Testis (tissue), 3 donors: ENCODE measurements around the gene TLR1. TPM values are rescaled to one million over a fixed set of nuclear protein-coding genes. Genes with fewer than 3 reads are reported as not detected.
A peak's percentile ranks its signal among the peaks of the same experiment; 100 is the strongest.
"Not testable (repeated sequence)": the region's sequence is repeated elsewhere in the genome, so short reads cannot be mapped to it uniquely, and the experiment has no call there.

Experiments used
- DNase-seq: peaks from one replicate; pipeline ENCODE4 v3.0.0-alpha.2; 2019
- H3K27ac ChIP-seq, 2 donors: fragments of 200-600 bp; sonication (generic); one replicate each; pipeline ENCODE4 v1.5.1; 2019
- H3K27me3 ChIP-seq: fragments of 200-600 bp; sonication (generic); one replicate; pipeline ENCODE4 v1.5.1; 2019
- H3K36me3 ChIP-seq: fragments of 200-600 bp; sonication (generic); one replicate; pipeline ENCODE4 v1.5.1; 2017; ENCODE audit warnings: low read depth; ENCODE audit errors: missing control alignments
- H3K4me1 ChIP-seq: fragments of 200-600 bp; sonication (generic); one replicate; pipeline ENCODE4 v1.5.1; 2019
- H3K4me3 ChIP-seq, 2 donors: fragments of 200-600 bp; sonication (generic); one replicate each; pipeline ENCODE4 v1.5.1; 2017 to 2019
- H3K9me3 ChIP-seq: fragments of 200-600 bp; sonication (generic); one replicate; pipeline ENCODE4 v1.5.1; 2017
- POLR2A ChIP-seq: fragments of 450-650 bp; IDR thresholded peaks from one replicate; pipeline ENCODE4 v1.6.1; 2017; ENCODE audit warnings: antibody characterized with exemption, mild to moderate bottlenecking, moderate library complexity
- WGBS, 2 donors: methylation state at CpG; one replicate each; pipeline ENCODE4 v1.1.5; 2018; 5-methylcytosine and 5-hydroxymethylcytosine counted together
- intact Hi-C: fragments of 100-400 bp; cut with DNase I; formaldehyde crosslinking; loops from one replicate; pipeline ENCODE4 v1.15.1; 2023; ENCODE audit warnings: low total_unique reads
- polyA plus RNA-seq: library from polyadenylated mRNA; stranded (reverse); fragments of 350-450 nt; fragmentation: Illumina TruSeq; extraction: RNeasy Lipid Tissue Mini Kit (QIAGEN cat#74804); gene quantifications from one replicate; pipeline ENCODE4 v1.2.3, GENCODE V29; 2014; ENCODE audit warnings: low read depth, low replicate concordance; ENCODE audit not compliant: insufficient read depth
- total RNA-seq, 2 donors: library from RNA; depleted of rRNA; stranded (reverse); fragments of >200 nt; gene quantifications; one replicate each; pipeline ENCODE4 v1.2.3, GENCODE V29; 2016
- TF ChIP-seq, protein P1 (sequence below), 3 experiments: fragments of 450-650 bp in 2 of 3; fragments of 200-600 bp in 1 of 3; sonication (generic) in 1 of 3; IDR thresholded peaks; one replicate each; pipeline ENCODE4 v1.5.1; 2016 to 2019; ENCODE audit warnings: antibody characterized with exemption in 3 of 3, mild to moderate bottlenecking in 2 of 3, moderate library complexity in 1 of 3

The TLR1 gene
- total and polyA plus RNA-seq, 3 donors from 2014 or later, result 2.8 to 5.5 (median 2.8) TPM

DNA sequence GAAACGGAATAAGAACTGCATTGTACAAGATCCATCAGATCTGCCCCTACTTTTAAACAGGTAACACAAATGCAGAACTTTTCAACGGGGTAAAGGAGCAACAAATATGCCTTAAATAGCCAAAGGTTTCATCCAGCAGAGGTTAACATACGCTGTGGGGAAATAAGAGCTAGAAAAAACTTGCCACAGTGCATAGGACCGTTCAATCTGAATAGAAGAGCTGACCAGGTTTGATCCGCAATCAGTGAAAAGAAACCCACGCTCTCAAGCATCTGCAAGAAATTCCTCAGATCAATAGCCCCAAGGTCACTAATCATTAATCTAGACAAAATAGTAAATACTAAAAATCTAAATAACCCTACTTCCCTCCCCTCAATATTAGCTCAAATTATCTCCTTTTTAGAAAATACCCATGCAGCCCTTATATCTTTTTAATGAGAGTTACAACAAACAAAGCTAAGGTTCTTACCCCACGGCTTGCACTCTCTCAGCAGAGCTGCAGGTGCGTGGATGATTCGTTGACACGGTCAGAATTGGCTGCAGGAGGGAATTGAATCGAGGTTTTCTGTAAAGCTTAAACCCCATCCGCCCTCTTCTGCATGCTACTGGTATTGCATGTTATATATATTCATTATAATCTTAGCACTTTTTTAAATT, 22.0 kb downstream of the TLR1 start, which contains the start of gene TLR10:
Gene TLR10 (minus strand): TSS at position 539 of the 657 bp plus-strand sequence. CDS start 7,400 bp downstream, outside the sequence.
- intact Hi-C loops, result no loop called here
- no peak within 1 kb of the TSS for H3K4me3 ChIP-seq
- no peaks in the 10 kb centered on the region for H3K36me3 ChIP-seq
- DNase-seq, result peak; percentile 37
- H3K27ac ChIP-seq, result no peak within 1 kb of the TSS
- no peaks in the 10 kb centered on the region for H3K9me3 ChIP-seq
- WGBS, 2 donors, result 18 to 34% methylated on average over 12 of the region's 12 CpGs
- no peak for TF ChIP-seq POLR2A
- TF ChIP-seq, protein P1, sequence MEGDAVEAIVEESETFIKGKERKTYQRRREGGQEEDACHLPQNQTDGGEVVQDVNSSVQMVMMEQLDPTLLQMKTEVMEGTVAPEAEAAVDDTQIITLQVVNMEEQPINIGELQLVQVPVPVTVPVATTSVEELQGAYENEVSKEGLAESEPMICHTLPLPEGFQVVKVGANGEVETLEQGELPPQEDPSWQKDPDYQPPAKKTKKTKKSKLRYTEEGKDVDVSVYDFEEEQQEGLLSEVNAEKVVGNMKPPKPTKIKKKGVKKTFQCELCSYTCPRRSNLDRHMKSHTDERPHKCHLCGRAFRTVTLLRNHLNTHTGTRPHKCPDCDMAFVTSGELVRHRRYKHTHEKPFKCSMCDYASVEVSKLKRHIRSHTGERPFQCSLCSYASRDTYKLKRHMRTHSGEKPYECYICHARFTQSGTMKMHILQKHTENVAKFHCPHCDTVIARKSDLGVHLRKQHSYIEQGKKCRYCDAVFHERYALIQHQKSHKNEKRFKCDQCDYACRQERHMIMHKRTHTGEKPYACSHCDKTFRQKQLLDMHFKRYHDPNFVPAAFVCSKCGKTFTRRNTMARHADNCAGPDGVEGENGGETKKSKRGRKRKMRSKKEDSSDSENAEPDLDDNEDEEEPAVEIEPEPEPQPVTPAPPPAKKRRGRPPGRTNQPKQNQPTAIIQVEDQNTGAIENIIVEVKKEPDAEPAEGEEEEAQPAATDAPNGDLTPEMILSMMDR (IDR thresholded peaks at IDR 0.05), result peak; percentile 39 to 68 (median 55)
- no peaks in the 10 kb centered on the region for H3K27me3 ChIP-seq
- no peaks in the 10 kb centered on the region for H3K4me1 ChIP-seq

DNA sequence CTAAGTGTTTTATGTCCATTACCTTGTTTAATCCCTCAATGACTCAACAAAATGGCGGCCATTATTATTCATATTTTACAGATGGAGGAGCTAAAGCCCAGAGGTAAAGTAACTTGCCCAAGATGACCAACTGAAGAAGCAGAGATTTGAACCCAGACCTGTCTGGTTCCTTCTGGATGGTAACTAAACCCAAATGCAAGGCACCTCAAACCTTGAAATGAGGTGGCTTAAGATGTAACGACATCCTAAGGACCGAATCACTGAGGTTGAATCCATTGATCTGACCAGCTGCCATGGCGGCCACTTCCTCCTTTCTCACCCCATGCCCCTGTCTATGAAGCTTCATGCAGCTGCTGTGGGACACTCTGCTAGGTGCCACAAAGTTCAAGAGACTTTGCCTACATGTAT, 22.7 kb downstream of the TLR1 start:
- no peaks in the 10 kb centered on the region for H3K36me3 ChIP-seq
- WGBS, 2 donors, result 77 to 82% methylated on average over 4 of the region's 4 CpGs
- no peaks in the 10 kb centered on the region for H3K4me1 ChIP-seq
- intact Hi-C loops, result no loop called here
- no peaks in the 10 kb centered on the region for H3K27me3 ChIP-seq
- DNase-seq, result no peak
- H3K9me3 ChIP-seq, result no peaks in the 10 kb centered on the region
- no peak for TF ChIP-seq POLR2A
- TF ChIP-seq, protein P1 (IDR thresholded peaks at IDR 0.05), result no peak
- no peak overlapping the region for H3K4me3 ChIP-seq
- no peak overlapping the region for H3K27ac ChIP-seq

DNA sequence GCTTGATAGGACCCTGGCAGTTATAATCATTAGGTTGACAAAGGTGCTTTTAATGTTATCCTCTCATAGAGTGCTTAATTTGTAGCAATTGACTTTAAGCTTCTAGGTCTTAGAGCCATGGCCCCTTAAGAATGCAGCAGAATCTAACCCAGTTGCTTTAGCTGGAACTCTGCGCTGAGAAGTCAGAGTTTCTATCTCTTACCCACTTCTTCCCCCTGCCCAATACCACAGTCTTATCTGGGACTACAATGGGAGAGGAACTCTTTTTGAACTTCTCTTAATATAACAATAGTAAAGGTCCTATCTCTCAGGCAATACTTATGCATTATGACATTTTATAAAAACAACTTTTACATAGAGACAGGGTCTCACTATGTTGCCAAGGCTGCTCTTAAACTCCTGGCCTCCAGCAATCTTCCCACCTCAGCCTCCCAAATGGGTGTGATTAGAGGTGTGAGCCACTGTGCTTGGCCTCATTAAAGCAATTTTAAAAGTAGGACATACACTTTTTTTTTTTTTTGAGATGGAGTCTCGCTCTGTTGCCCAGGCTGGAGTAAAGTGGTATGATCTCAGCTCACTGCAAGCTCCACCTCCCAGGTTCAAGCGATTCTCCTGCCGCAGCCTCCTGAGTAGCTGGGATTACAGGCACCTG, 23.6 kb downstream of the TLR1 start:
- Histone ChIP-seq H3K36me3 (no peaks in the 10 kb centered on the region), H3K4me1 (no peaks in the 10 kb centered on the region), H3K4me3 (no peak overlapping the region), H3K27me3 (no peaks in the 10 kb centered on the region), H3K9me3 (no peaks in the 10 kb centered on the region), H3K27ac (no peak overlapping the region)
- TF ChIP-seq POLR2A, result no peak
- TF ChIP-seq, protein P1 (IDR thresholded peaks at IDR 0.05), result no peak
- no peak for DNase-seq
- WGBS, 2 donors, result 91 to 94% methylated on average over 4 of the region's 4 CpGs
- intact Hi-C loops, result no loop called here

DNA sequence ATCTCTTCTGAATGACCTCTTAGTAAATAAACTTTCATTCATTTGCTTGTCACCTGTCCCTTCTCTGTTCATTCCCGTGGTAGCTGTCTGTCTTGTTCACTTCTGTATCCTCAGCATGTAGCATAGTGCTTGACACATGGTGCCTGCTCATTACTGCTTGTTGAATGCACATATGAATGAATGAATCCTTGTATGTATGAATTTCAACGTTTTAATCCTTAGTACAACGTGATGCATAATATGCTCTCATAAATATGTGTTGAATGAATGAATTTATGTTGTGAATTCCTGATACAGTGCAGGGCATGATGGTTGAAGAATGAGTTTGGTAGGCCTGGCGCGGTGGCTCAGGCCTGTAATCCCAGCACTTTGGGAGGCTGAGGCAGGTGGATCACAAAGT, 24.8 kb downstream of the TLR1 start:
- 84 to 85% methylated on average over 5 of the region's 5 CpGs for WGBS, 2 donors
- no peak overlapping the region for H3K4me3 ChIP-seq
- TF ChIP-seq, protein P1 (IDR thresholded peaks at IDR 0.05), result no peak
- TF ChIP-seq POLR2A, result no peak
- H3K27ac ChIP-seq, result no peak overlapping the region
- H3K4me1 ChIP-seq, result no peaks in the 10 kb centered on the region
- intact Hi-C loops, result no loop called here
- no peak for DNase-seq
- no peaks in the 10 kb centered on the region for H3K36me3 ChIP-seq
- H3K9me3 ChIP-seq, result no peaks in the 10 kb centered on the region
- H3K27me3 ChIP-seq, result no peaks in the 10 kb centered on the region

DNA sequence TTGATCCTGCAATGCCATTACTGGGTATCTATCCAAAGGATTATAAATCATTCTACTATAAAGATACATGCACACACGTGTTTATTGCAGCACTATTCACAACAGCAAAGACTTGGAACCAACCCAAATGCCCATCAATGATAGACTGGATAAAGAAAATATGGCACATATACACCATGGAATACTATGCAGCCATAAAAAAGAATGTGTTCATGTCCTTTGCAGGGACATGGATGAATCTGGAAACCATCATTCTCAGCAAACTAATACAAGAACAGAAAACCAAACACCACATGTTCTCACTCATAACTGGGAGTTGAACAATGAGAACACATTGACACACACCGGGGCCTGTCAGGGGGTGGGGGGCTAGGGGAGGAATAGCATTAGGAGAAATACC, 26.7 kb downstream of the TLR1 start:
- H3K4me1 ChIP-seq, H3K9me3 ChIP-seq, intact Hi-C loops, H3K36me3 ChIP-seq, H3K27me3 ChIP-seq, DNase-seq, H3K27ac ChIP-seq, H3K4me3 ChIP-seq: not testable (repeated sequence)
- 85 to 88% methylated on average over 2 of the region's 2 CpGs for WGBS, 2 donors
